GM23338 (cell line): Measurements from ENCODE around the gene TMEM231.

Experiments
- CREB1 ChIP-seq: fragments of 250-450 bp; sonication (Bioruptor Pico); IDR thresholded peaks from 2 replicates; pipeline ENCODE4 v1.5.0; 2020; ENCODE audit warnings: low read depth, mild to moderate bottlenecking, moderate library complexity
- CTCF ChIP-seq, 2 experiments: fragments of 200-600 bp in 1 of 2; sonication (generic) in 1 of 2; conservative IDR thresholded peaks; 2 replicates each; pipeline versions ENCODE4 v1.5.1 to v1.6.1; 2016 to 2017; ENCODE audit warnings: antibody characterized with exemption in 2 of 2, low read depth in 2 of 2, mild to moderate bottlenecking in 2 of 2, moderate library complexity in 1 of 2
- ETS1 ChIP-seq: IDR thresholded peaks from 2 replicates; pipeline ENCODE4 v1.6.1; 2016; ENCODE audit warnings: antibody characterized with exemption
- EZH2 ChIP-seq: fragments of 200-600 bp; sonication (generic); IDR thresholded peaks from one replicate; pipeline ENCODE4 v1.8.0; 2017; ENCODE audit warnings: antibody characterized with exemption, mild to moderate bottlenecking, low read depth; ENCODE audit not compliant: unreplicated experiment
- EZH2phosphoT487 ChIP-seq: fragments of 200-600 bp; sonication (generic); IDR thresholded peaks from one replicate; pipeline ENCODE4 v1.8.1; 2018; ENCODE audit warnings: antibody characterized with exemption; ENCODE audit not compliant: unreplicated experiment
- JUNB ChIP-seq: IDR thresholded peaks from one replicate; pipeline ENCODE4 v1.6.1; 2016; ENCODE audit warnings: antibody characterized with exemption; ENCODE audit not compliant: unreplicated experiment
- NANOG ChIP-seq: IDR thresholded peaks from 2 replicates; pipeline ENCODE4 v1.6.1; 2016; ENCODE audit warnings: antibody characterized with exemption, borderline replicate concordance
- POLR2AphosphoS5 ChIP-seq: IDR thresholded peaks from 2 replicates; pipeline ENCODE4 v1.6.1; 2016; ENCODE audit warnings: antibody characterized with exemption, low read depth
- REST ChIP-seq: IDR thresholded peaks from one replicate; pipeline ENCODE4 v1.6.1; 2018; ENCODE audit warnings: antibody characterized with exemption; ENCODE audit not compliant: unreplicated experiment
- ZNF114 ChIP-seq: fragments of 250-450 bp; sonication (Bioruptor Pico); IDR thresholded peaks from 2 replicates; pipeline ENCODE4 v1.5.0; 2020; ENCODE audit warnings: mild to moderate bottlenecking, moderate library complexity

GRCh38 chr16:75501359-75501758 lies 54.7 kb downstream of the TMEM231 start:
- TF ChIP-seq CTCF (conservative IDR thresholded peaks at IDR 0.05; ENCODE audit: low read depth in 2 of 2) (no peak), ZNF114 (no peak), EZH2 (no peak), POLR2AphosphoS5 (no peak), EZH2phosphoT487 (no peak), ETS1 (no peak), REST (no peak), NANOG (no peak), JUNB (no peak), CREB1 (CRISPR knock-in tag) (no peak)
